HG02763 (cell line): ENCODE results near the gene VPREB3.
"Not testable (repeated sequence)": the region's sequence is repeated elsewhere in the genome, so short reads cannot be mapped to it uniquely, and the experiment has no call there.

Experiments used
- ATAC-seq: cut with Tn5 transposase; IDR thresholded peaks from one replicate; pipeline ENCODE4 v1.9.1; 2021; ENCODE audit warnings: mild to moderate bottlenecking, moderate library complexity; ENCODE audit not compliant: unreplicated experiment

The VPREB3 gene

DNA sequence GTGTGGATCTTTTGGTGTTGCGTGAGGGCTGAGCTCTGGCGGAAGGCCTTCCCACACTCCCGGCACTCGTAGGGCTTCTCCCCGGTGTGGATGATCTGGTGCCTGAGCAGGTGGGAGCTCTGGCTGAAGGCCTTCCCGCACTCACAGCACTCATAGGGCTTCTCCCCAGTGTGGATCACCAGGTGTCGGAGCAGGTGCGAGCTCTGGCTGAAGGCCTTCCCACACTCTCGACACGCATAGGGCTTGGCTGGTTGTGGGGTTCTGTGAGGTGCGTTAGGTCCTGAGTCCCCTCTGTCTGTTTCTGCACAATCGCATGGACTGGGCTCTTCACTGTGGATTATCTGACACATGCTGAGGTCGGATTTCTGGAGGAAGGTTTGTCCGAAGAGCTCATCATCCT, 9.7 kb downstream of the VPREB3 start:
- ATAC-seq: no peak

DNA sequence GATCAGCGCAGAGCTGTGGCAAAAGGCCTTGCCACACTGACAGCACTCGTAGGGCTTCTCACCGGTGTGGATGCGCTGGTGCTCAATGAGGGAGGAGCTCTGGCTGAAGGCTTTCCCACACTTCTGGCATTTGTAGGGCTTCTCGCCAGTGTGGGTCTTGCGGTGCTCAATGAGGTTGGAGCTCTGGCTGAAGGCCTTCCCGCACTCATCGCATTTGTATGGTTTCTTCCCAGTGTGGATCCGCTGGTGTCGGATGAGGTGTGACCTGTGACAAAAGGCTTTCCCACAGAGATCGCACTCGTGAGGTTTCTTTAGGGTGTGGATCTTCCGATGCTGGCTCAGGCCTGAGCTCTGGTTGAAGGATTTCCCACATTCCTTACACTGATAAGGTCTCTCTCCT, 10.2 kb downstream of the VPREB3 start:
- ATAC-seq: no peak

DNA sequence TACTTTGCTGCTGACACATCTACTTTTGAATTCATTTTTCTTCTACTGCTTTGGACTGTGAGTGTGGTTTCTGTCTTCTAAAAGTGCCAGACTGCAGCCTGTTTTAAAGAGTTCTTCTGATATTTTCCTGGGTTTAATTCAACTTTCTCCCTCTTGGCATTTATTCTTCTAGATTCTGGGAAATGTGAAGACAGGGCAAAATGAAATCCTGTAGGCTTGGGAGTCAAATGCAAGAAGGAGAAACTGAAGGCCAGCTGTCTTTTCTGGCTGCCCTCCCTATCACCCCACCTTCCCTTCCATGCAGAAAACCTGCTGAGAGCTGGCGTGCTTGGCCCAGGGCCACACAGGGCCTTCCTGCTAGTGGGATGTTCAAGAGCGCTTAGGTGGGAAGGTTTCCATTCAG, 10.9 kb downstream of the VPREB3 start:
- ATAC-seq: no peak

DNA sequence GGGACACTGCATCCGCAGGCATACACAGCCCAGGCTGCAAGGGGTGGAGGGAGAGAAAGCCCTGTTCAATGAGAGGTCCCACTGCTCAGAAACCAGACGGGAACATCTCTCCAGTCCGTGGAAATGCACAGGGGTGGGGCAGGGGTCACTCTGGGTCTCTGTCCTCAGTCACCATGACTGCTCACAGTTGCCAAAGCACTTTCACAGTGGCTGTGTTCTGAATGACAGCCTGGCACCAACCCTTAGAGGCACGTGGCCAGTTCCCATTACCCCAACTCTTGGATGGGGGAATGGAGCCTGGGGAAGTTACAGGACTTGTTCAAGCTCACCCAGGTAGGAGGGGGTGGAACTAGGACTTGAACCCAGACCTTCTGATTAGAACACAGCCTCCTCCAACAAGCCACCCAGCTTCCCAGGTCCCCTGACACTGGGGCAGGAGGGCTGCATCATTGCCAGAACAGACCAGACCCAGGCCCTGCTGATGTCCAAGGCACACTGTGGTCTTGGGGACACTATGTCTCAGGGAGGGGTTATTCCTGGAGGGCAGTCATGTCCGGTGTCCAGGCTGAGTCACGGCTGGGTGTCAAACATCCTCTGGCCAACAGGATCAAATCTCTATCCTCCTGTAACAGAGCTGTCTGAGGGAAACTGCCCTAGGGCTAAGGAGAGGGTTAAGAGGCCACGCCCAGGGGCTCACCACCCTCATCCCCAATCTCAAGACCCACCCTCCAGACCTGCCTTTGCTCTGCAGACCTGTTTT, 11.5 kb downstream of the VPREB3 start:
- ATAC-seq: no peak

DNA sequence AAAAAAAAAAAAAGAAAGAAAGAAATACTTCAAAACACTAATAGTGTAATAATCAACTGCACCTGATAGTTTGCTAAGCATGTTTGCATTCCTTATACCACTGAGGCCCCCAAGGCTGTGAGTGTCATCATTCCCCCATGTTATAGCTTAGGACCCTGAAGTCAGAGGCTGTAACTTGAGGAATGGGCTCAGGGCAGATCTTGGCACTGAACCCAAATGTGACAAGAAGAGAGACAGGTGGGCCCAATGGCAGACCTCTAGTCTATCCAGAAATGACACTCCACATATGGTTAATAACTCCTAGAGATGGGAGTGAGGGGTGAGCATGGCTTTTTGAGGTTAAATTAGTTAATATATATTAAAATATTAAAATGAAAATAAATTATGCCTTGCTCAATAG, 16.5 kb downstream of the VPREB3 start:
- no peak for ATAC-seq

DNA sequence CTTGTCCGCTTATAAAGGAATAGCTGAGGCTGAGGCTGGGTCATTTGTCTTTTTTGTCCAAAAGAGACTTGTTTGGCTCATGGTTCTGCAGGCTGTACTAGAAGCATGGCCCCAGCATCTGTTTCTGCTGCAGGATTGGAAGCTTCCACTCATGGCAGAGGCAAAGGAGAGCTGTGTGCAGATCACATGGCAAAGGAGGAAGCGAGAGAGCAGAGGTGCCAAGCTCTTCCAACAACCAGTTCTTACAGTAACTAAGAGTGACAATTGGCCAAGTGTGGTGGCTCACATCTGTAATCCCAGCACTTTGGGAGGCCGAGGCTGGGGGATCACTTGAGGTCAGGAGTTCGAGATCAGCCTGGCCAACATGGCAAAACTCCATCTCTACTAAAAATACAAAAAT, 26.1 kb downstream of the VPREB3 start:
- ATAC-seq: not testable (repeated sequence)

DNA sequence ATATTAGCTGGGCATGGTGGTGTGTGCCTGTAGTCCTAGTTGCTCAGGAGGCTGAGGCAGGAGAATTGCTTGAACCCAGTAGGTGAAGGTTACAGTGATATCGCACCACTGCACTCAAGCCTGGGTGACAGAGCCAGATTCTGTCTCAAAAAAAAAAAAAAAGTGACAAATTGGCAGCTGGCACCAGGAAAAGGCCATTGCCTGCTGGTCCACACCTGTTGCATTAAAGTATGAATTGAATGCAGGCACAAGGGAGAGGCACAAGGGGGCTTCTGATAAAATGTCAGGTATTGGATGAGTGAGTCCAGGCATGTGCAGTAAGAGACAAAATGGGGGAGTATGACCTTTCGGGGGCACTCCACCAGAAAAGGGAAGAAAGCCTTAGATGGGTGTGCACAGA, 31.5 kb downstream of the VPREB3 start:
- no peak for ATAC-seq

DNA sequence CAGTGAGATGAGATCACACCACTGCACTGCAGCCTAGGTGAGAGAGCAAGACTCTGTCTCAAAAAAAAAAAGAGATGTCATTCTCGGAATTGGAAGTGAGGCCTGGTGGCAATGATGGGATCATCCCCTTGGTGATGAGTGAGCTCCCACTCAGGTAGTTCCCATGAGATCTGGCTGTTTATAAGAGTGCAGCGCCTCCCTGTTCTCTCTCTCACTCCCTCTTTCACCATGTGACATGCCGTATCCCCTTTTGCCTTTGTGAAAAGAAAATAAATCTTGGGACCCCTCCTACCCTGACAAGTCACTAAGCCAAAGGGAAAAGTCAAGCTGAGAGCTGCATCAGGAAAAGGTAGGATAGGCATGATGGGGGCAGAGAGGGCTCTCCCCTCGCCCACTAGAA, 32.1 kb downstream of the VPREB3 start:
- no peak for ATAC-seq

DNA sequence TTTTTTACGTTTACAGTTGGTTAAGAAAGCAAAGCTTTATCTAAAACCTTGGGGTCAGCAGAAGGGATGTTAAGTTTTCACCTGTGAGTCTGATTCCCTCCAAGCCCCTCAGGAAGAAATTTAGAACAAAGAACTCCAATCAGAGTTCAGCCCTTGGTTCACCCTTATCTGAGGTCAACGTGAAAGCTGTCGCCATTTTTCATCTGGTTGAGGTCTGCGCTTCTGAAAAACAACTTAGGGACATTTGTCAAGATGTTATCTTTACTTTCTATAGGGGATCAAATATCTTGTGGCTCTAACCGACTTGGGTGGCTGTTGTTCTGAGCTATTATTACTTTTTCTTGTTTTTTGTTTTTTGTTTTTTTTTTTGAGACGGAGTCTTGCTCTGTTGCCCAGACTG, 33.4 kb downstream of the VPREB3 start:
- no peak for ATAC-seq

DNA sequence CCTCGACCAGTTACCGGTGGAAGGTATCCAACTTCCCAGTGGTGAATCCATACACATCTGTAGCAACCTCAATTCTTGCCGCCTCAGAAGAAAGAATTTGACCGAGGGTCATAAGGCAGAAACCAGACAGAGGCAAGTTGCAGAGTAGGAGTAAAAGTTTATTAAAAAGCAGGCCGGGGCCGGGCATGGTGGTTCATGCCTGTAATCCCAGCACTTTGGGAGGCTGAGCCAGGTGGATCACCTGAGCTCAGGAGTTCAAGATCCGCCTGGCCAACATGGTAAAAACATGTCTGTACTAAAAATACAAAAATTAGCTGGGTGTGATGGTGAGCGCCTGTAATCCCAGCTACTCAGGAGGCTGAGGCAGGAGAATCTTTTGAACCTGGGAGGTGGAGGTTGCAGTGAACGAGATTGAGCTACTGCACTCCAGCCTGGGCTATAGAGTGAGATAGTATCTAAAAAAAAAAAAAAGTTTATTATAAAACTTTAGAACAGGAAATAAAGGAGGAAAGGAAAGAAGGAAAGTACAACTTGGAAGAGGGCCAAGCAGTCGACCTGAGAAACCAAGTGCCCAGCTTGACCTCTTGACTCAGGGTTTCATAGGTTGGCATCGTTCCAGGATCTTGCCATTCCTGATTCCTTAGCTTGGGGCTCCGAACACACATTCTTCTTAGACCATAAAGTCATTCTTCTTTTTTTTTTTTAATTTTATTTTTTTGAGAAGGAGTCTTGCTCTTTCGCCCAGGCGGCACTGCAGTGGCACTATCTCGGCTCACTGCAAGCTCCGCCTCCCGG, 35.7 kb downstream of the VPREB3 start:
- no peak for ATAC-seq

DNA sequence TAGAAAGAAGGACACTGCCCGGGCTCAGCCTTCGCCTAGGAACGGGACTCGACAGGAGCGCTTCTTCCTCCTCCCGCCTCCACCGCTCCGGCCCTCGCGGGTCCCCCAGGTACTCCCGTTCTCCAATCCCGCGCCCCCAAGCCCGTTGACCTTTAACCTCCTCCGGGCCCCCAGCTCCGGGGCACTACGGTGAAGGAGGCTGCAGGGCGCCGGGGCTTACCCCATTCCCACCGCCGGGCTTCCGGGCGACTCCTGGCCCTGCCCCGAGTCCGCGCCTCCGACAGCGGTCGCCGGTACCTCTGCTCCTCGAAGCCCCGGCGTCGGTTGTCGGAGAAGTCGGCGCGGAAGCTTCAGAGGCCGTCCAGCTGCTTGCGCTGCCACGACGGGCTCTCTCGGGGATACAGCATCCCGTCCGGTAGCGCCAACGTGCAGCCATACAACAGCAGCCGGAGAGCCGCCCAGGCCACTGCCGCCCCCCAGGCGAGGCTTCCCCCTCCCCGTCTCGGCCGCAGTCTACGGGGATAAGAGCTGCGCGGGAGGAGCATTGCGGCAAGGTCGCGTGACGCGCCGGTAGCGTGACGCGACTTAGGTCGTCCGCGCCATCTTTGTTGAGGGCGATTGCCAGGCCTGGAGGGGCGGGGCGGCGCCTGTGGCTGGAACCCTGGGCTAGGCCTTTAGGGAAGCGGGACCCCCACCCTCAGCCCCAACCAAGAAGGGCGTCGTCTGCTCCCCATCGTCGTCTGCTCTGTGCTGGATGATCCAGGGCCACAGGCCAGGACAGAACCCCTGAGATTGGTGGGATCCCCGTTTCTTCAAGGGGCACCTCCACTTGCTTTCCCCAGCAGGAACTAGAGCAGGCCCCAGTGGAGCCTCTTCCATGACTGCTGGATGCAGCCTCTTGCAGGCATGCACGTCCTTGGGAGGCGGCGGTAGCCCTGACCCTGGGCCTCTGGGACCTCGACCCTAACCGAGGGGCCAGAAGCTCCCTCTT, 37.1 kb downstream of the VPREB3 start:
- peak; percentile 81 for ATAC-seq

DNA sequence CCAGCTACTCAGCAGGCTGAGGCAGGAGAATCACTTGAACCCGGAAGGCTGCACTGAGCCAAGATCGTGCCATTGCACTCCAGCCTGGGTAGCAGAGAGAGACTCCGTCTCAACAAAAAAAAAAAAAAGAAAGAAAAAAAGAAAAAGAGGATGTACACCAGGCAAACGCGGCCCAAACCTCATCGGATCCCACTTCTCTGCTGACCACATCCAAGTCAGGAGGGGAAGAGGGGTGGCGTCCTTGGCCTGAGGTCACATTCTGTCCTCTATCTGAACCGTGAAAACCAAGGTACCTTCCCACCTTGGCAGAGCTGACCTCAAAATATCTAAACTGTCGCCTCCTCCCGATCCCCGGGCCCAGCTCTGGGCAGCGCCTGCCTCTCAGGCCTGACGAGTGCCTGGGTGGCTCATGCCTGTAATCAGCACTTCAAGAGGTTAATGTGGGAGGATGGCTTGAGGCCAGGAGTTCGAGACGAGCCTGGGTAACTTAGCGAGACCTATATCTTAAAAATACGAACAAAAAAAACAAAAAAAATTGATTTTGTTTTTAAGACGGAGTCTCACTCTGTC, 38.3 kb downstream of the VPREB3 start:
- no peak for ATAC-seq

DNA sequence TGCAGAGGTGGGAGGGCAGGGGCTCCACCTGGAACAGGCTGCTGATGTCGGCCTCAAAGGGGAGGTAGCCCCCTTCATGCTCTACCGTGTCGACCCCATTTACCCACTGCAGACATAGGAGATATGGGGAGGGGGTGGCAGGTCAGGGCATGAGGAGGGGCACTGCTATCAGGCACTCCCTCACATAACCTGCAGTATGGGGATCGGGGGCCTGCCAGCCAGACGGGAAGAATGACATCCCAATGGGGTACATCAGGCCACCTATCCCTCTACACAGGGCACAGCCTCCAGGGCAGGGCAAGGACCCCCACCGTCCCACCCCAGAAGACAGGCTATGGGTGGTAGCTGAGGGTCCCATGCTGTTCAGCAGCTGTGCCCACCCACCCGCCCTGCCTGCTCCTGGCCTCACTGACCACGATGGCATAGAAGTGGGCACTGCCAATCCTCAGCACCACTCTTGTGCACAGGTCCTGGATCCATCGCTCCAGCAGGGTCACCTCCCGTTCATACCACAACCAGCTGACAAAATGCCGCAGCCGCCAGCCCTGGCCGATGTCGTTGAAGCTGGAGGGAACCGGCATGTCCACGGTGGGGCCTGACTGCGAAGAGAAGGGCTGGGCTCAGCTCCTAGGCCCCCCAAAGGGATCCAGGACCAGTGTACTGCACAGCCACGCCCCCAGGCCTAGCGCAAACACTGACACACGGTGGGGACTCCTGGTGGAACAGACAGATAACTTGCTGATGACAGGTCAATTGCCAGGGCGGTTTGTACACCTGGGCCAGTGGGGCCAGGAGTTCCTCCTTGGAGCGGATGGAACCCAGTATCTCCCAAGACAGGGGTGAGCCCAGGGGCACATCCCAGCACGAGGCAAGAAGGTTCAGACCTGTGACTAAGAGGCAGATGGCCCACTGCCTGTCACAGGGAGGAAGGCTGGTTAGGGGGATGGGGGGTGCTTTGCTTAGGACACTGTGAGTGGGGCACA, 39.3 kb downstream of the VPREB3 start:
- no peak for ATAC-seq

DNA sequence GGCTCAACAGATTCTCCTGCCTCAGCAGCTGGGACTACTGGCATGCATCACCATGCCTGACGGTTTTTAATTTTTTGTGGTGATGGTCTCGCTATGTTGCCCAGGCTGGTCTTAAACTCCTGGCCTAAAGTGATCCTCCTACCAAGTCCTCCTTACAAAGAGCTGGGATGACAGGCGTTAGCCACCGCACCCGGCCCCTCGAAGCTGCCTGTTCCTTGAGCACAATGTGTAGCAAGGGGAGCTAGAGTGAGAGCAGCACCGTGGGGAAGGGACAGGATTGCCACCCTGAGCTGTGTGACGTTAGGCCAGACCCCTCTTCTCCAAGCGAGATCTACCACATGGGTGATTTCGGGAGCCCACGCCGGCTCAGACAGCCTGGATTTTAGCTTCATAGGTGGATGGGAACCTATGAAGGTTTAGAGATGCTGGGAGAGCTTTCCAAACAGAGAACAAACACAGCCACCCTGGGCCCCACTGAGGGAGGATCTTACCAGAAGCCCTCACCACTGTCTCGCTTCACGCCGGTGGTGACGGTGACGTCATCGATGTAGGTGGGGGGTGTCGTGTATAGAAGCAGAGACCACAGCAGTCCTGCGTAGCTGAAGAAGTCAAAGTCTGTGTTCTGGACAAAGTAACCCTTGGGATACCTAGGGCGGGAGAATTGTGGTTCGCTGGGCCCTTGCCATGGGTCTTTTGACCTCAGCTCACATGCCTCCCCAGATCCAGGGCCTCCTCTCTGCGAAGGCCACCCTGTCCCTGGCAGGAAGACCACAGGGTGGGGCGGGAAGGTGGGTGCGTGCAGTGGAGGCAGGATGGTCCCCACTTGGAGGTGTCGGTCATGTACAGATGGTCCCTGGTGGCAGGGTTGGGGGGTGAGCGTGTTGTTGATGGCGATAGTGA, 40.3 kb downstream of the VPREB3 start:
- ATAC-seq: no peak

DNA sequence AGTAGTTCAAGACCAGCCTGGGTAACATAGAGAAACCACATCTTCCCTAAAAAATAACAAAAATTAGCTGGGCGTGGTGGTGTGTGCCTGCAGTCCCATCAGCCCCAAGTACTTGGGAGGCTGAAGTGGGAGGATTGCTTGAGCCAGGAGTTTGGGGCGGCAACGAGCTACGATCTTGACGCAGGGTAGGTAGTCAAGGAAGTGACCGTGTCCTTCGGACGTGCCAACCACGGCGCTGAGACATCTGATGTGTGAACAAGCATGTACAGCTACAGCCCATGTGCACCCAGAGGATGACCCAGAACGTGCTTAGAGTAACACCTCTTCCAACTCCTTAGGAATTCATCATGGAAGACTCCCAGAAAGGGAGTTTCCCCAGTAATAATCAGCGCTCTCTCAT, 42.0 kb downstream of the VPREB3 start:
- ATAC-seq: no peak

DNA sequence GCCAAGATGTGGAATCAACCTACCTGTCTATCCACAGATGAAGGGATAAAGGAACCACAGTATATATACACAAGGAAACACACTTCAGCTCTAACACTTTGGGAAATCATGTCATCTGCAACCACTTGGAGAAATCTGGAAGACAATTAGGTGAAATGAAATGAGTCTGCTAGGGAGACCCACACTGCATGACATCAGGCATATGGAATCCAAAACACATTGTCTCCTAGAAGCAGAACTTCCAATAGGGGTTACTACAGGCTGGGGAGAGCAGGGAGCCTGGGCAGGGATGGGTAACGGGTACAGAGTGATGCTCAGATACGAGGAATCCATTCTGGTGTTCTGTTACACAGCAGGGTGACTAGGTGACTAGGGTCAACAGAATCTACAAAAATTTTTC, 45.1 kb downstream of the VPREB3 start:
- ATAC-seq: no peak

DNA sequence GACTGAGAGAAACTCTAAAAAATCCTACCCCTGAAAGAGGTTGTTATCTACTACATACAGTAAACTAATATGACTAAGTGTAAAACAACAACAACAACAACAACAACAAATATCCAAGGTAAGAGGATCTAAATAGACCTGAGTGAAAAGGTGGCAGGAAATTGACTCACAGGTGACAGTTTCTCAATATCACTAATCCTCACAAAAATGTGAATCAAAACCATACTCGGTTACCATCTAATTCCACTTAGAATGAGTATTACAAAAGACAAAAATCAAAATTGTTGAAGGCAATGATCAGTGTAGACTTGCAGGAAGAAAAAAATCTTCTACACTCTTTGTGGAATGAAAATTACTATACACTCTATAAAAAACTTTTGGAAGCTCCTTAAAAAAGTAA, 46.0 kb downstream of the VPREB3 start:
- no peak for ATAC-seq

DNA sequence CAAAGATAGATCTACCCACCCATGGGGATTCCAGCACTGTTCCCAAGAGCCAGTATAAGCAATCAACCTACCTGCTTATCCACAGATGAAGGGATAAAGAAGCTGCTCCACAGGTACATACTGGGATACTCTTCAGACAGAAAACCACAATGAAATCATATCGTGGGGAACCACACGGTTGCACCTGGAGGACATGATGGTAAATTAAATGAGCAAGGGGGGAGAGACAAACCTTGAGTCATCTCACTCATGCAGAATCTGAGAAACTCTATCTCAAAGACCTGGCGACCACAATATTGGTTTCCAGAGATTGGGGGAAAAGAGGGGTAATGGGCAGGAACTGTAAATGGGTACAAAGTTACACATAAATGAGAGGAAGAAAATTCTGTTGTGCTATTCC, 48.9 kb downstream of the VPREB3 start:
- ATAC-seq: no peak

DNA sequence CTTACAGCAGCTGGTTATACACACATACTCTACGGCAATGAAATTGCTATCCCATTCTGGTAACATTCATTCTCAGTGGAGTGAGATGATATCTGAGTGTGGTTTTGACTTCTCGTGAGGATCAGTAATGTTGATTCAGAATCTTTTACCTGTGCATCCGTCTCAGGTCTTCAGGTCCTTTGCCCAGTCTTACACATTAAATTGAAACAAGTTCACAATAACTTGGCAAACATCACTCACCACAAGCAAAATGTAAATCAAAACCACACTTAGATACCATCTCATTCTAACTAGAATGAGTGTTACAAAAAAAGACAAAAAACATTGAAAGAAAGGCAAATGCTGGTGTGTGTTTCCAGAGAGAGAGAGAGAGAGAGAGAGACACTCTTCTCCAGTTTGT, 49.4 kb downstream of the VPREB3 start:
- ATAC-seq: no peak
